ENCODE results near the gene CDC123.

- TF ChIP-seq CTCF (IDR thresholded peaks at IDR 0.05) = no peak
- TF ChIP-seq REST (IDR thresholded peaks at IDR 0.05) = peak; percentile 80
- no peak for TF ChIP-seq ZNF302 (CRISPR knock-in tag; IDR thresholded peaks at IDR 0.05)
- TF ChIP-seq FOSL2 (IDR thresholded peaks at IDR 0.05) = no peak
- TF ChIP-seq FOSL2 (CRISPR knock-in tag; IDR thresholded peaks at IDR 0.05) = no peak
- peak; percentile 80 for TF ChIP-seq POLR2A (IDR thresholded peaks at IDR 0.05; ENCODE audit: low read length)
- no peak for TF ChIP-seq POLR2AphosphoS2 (conservative IDR thresholded peaks at IDR 0.05; ENCODE audit: low read length)
- no peak for TF ChIP-seq NFE2L2 (conservative IDR thresholded peaks at IDR 0.05; ENCODE audit: low read length)
These were observed at the start of gene CDC123, which contains the start of gene NUDT5 for GRCh38 chr10:12195603-12196506.
